Measurements from ENCODE around the gene VWF. TPM values are rescaled to one million over a fixed set of nuclear protein-coding genes. Genes with fewer than 3 reads are reported as not detected.
A peak's percentile ranks its signal among the peaks of the same experiment; 100 is the strongest.

VWF gene
- total and polyA plus RNA-seq, 2 experiments from 2014 or later: 0.42 to 0.56 TPM

GRCh38 chr12:6067152-6067916 lies 57.1 kb downstream of the VWF start:
- Histone ChIP-seq H3K4me2 (no peak overlapping the region), H3K4me3 (no peak overlapping the region), H3K27ac (ENCODE audit: low read depth) (no peak overlapping the region), H4K20me1 (replicated peaks; ENCODE audit: insufficient read depth) (no peaks in the 10 kb centered on the region), H3K4me1 (ENCODE audit: insufficient read depth) (peaks cover 5% of the 10 kb centered on the region; the same call in 1 of the 2 replicates), H2AFZ (no peak overlapping the region), H3K9me2 (ENCODE audit: insufficient read depth) (no peaks in the 10 kb centered on the region), H3F3A (replicated peaks; ENCODE audit: low read depth) (no peaks in the 10 kb centered on the region), H3K36me3 (ENCODE audit: insufficient read depth) (no peaks in the 10 kb centered on the region), H3K79me2 (replicated peaks; ENCODE audit: insufficient read depth) (no peaks in the 10 kb centered on the region), H3K27me3 (ENCODE audit: insufficient read depth) (no peaks in the 10 kb centered on the region)
- Mint-ChIP-seq H3K27me3 (ENCODE audit: insufficient read depth, low read depth, poor library complexity) (no peaks in the 10 kb centered on the region), H3K27ac (no peak overlapping the region), H3K36me3 (ENCODE audit: low read depth) (no peaks in the 10 kb centered on the region), H3K4me1 (peaks cover 17% of the 10 kb centered on the region), H3K4me3 (no peak overlapping the region), H3K9me3 (no peaks in the 10 kb centered on the region)
- peak; percentile 69 for ATAC-seq
- TF ChIP-seq CTCF (conservative IDR thresholded peaks at IDR 0.05; ENCODE audit: low read depth in 2 of 2): peak; percentile 64 to 82
- no peak for TF ChIP-seq STAT1 (IDR thresholded peaks at IDR 0.05; ENCODE audit: unreplicated experiment)
- DNase-seq (ENCODE audit: low spot score): peak; percentile 79

DNA sequence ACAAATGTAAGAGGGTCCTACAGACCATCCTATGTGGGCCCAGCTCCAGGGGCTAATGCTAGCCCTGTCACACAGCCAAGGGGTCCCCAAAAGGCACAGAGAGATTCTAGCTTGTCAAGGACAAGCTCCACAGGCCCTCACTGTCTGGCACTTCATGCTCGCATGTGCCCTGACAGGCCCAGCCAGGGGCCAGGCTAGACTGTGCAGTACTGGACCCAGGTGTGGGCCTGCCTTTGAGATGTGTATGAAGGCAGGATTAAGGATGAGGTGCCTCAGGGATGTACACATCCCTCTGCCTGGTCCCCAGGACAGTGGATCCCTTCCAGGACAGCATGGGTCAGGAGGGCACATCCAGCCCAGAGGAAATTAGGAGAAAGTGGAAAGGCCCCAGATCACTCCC lies 57.8 kb downstream of the VWF start:
- Histone ChIP-seq H3K9me2 (ENCODE audit: insufficient read depth) (no peaks in the 10 kb centered on the region), H3K27me3 (ENCODE audit: insufficient read depth) (no peaks in the 10 kb centered on the region), H4K20me1 (replicated peaks; ENCODE audit: insufficient read depth) (no peaks in the 10 kb centered on the region), H3K36me3 (ENCODE audit: insufficient read depth) (no peaks in the 10 kb centered on the region), H3K4me3 (no peak overlapping the region), H3K27ac (ENCODE audit: low read depth) (no peak overlapping the region), H3K4me2 (no peak overlapping the region), H3F3A (replicated peaks; ENCODE audit: low read depth) (no peaks in the 10 kb centered on the region), H3K79me2 (replicated peaks; ENCODE audit: insufficient read depth) (no peaks in the 10 kb centered on the region), H3K4me1 (ENCODE audit: insufficient read depth) (peaks cover 5% of the 10 kb centered on the region; the same call in 1 of the 2 replicates), H2AFZ (no peak overlapping the region)
- Mint-ChIP-seq H3K4me3 (no peak overlapping the region), H3K4me1 (peaks cover 17% of the 10 kb centered on the region), H3K36me3 (ENCODE audit: low read depth) (no peaks in the 10 kb centered on the region), H3K27ac (no peak overlapping the region; the same call in 1 of the 2 replicates), H3K27me3 (ENCODE audit: insufficient read depth, low read depth, poor library complexity) (no peaks in the 10 kb centered on the region), H3K9me3 (no peaks in the 10 kb centered on the region)
- DNase-seq (ENCODE audit: low spot score) (no peak), ATAC-seq (no peak)
- TF ChIP-seq STAT1 (IDR thresholded peaks at IDR 0.05; ENCODE audit: unreplicated experiment) (no peak), ZNF331 (CRISPR knock-in tag; IDR thresholded peaks at IDR 0.05; ENCODE audit: low read depth) (no peak)

GRCh38 chr12:6065863-6066199 lies 58.6 kb downstream of the VWF start:
- H3K4me1 Mint-ChIP-seq: peaks cover 11% of the 10 kb centered on the region
- no peak overlapping the region for H3K4me2 ChIP-seq
- H4K20me1 ChIP-seq (replicated peaks; ENCODE audit: insufficient read depth): no peaks in the 10 kb centered on the region
- H3K36me3 Mint-ChIP-seq (ENCODE audit: low read depth): no peaks in the 10 kb centered on the region
- peaks cover 5% of the 10 kb centered on the region; the same call in 1 of the 2 replicates for H3K4me1 ChIP-seq (ENCODE audit: insufficient read depth)
- H3K79me2 ChIP-seq (replicated peaks; ENCODE audit: insufficient read depth): no peaks in the 10 kb centered on the region
- ATAC-seq: no peak
- H3K27ac Mint-ChIP-seq: no peak overlapping the region
- DNase-seq (ENCODE audit: low spot score): no peak
- no peaks in the 10 kb centered on the region for H3K27me3 ChIP-seq (ENCODE audit: insufficient read depth)
- no peaks in the 10 kb centered on the region for H3K9me3 Mint-ChIP-seq
- no peak overlapping the region for H2AFZ ChIP-seq
- no peaks in the 10 kb centered on the region for H3K27me3 Mint-ChIP-seq (ENCODE audit: insufficient read depth, low read depth, poor library complexity)
- no peak overlapping the region for H3K4me3 Mint-ChIP-seq
- H3K27ac ChIP-seq (ENCODE audit: low read depth): no peak overlapping the region
- no peaks in the 10 kb centered on the region for H3F3A ChIP-seq (replicated peaks; ENCODE audit: low read depth)
- no peaks in the 10 kb centered on the region for H3K9me2 ChIP-seq (ENCODE audit: insufficient read depth)
- no peak overlapping the region for H3K4me3 ChIP-seq
- H3K36me3 ChIP-seq (ENCODE audit: insufficient read depth): no peaks in the 10 kb centered on the region
- TF ChIP-seq JUNB (IDR thresholded peaks at IDR 0.05; ENCODE audit: unreplicated experiment) (no peak), POLR2AphosphoS5 (IDR thresholded peaks at IDR 0.05; ENCODE audit: low read depth) (no peak)
- TF ChIP-seq, protein P1, sequence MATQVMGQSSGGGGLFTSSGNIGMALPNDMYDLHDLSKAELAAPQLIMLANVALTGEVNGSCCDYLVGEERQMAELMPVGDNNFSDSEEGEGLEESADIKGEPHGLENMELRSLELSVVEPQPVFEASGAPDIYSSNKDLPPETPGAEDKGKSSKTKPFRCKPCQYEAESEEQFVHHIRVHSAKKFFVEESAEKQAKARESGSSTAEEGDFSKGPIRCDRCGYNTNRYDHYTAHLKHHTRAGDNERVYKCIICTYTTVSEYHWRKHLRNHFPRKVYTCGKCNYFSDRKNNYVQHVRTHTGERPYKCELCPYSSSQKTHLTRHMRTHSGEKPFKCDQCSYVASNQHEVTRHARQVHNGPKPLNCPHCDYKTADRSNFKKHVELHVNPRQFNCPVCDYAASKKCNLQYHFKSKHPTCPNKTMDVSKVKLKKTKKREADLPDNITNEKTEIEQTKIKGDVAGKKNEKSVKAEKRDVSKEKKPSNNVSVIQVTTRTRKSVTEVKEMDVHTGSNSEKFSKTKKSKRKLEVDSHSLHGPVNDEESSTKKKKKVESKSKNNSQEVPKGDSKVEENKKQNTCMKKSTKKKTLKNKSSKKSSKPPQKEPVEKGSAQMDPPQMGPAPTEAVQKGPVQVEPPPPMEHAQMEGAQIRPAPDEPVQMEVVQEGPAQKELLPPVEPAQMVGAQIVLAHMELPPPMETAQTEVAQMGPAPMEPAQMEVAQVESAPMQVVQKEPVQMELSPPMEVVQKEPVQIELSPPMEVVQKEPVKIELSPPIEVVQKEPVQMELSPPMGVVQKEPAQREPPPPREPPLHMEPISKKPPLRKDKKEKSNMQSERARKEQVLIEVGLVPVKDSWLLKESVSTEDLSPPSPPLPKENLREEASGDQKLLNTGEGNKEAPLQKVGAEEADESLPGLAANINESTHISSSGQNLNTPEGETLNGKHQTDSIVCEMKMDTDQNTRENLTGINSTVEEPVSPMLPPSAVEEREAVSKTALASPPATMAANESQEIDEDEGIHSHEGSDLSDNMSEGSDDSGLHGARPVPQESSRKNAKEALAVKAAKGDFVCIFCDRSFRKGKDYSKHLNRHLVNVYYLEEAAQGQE (IDR thresholded peaks at IDR 0.05; ENCODE audit: unreplicated experiment): no peak
